Bronchial epithelial cell (primary cell): Measurements from ENCODE around the gene CRACDL. TPM values are rescaled to one million over a fixed set of nuclear protein-coding genes. Genes with fewer than 3 reads are reported as not detected.

Experiments used
- DNase-seq: peaks from one replicate; pipeline ENCODE4 v3.0.0-alpha.2; 2010; ENCODE audit warnings: low read depth
- FAIRE-seq: peaks from 2 replicates; lab custom pipeline; 2011; peaks lifted over from hg19 to GRCh38; lab: Jason Lieb, UNC
- H3K27me3 ChIP-seq: 2 replicates; pipeline ENCODE4 v1.5.1; 2011; ENCODE audit warnings: low read length; ENCODE audit not compliant: control insufficient read depth, insufficient read depth
- H3K36me3 ChIP-seq: 2 replicates; pipeline ENCODE4 v1.5.1; 2011; ENCODE audit warnings: low read length; ENCODE audit not compliant: control insufficient read depth, insufficient read depth
- H3K4me3 ChIP-seq: 2 replicates; pipeline ENCODE4 v1.5.1; 2011; ENCODE audit warnings: mild to moderate bottlenecking, low read depth, low read length, control low read depth
- CTCF ChIP-seq: IDR thresholded peaks from 2 replicates; pipeline ENCODE4 v1.5.1; 2011; ENCODE audit warnings: mild to moderate bottlenecking, moderate library complexity, low read length, control low read depth, inconsistent platforms; ENCODE audit not compliant: insufficient read depth, severe bottlenecking
- total RNA-seq: library from RNA; depleted of rRNA; stranded (reverse); fragments of >200 nt; gene quantifications from 2 replicates; pipeline ENCODE4 v1.2.1, GENCODE V29; 2014

The CRACDL gene
- total RNA-seq, 1 donor from 2014 or later, result 0.26 TPM

GRCh38 chr2:98850074-98850473 lies 86.0 kb downstream of the CRACDL start:
- no peaks in the 10 kb centered on the region for H3K27me3 ChIP-seq
- DNase-seq, result no peak
- H3K4me3 ChIP-seq, result no peak overlapping the region
- no peak for FAIRE-seq
- no peak for TF ChIP-seq CTCF
- no peaks in the 10 kb centered on the region for H3K36me3 ChIP-seq

GRCh38 chr2:98849113-98849512 lies 86.9 kb downstream of the CRACDL start:
- TF ChIP-seq CTCF, result no peak
- Histone ChIP-seq H3K27me3 (no peaks in the 10 kb centered on the region), H3K36me3 (no peaks in the 10 kb centered on the region), H3K4me3 (no peak overlapping the region)
- FAIRE-seq (peak; percentile 72), DNase-seq (no peak)

GRCh38 chr2:98847853-98848252 lies 88.2 kb downstream of the CRACDL start:
- no peak for TF ChIP-seq CTCF
- H3K36me3 ChIP-seq, result no peaks in the 10 kb centered on the region
- H3K27me3 ChIP-seq, result no peaks in the 10 kb centered on the region
- no peak for FAIRE-seq
- DNase-seq, result no peak
- H3K4me3 ChIP-seq, result no peak overlapping the region

GRCh38 chr2:98846041-98846440 lies 90.0 kb downstream of the CRACDL start:
- Histone ChIP-seq H3K4me3 (no peak overlapping the region), H3K27me3 (no peaks in the 10 kb centered on the region), H3K36me3 (no peaks in the 10 kb centered on the region)
- no peak for FAIRE-seq
- peak; percentile 25 for DNase-seq
- TF ChIP-seq CTCF, result no peak

- Histone ChIP-seq H3K27me3 (no peaks in the 10 kb centered on the region), H3K36me3 (no peaks in the 10 kb centered on the region), H3K4me3 (no peak overlapping the region)
- DNase-seq, result no peak
- TF ChIP-seq CTCF, result no peak
- FAIRE-seq, result no peak
Measured at GRCh38 chr2:98842136-98842535, 93.9 kb downstream of the CRACDL start.

GRCh38 chr2:98839292-98839691 lies 96.7 kb downstream of the CRACDL start:
- no peaks in the 10 kb centered on the region for H3K36me3 ChIP-seq
- no peaks in the 10 kb centered on the region for H3K27me3 ChIP-seq
- no peak overlapping the region for H3K4me3 ChIP-seq
- DNase-seq (peak; percentile 17), FAIRE-seq (no peak)
- TF ChIP-seq CTCF, result no peak
